ENCODE results near the gene UBL3. TPM values are rescaled to one million over a fixed set of nuclear protein-coding genes. Genes with fewer than 3 reads are reported as not detected.

UBL3 gene
- total RNA-seq, 1 experiment from 2014 or later = 19.0 TPM

GRCh38 chr13:29858231-29858630 is 7.8 kb upstream of the UBL3 start:
- no peaks in the 10 kb centered on the region; the same call in 1 of the 2 replicates for H3K27me3 Mint-ChIP-seq (ENCODE audit: low read depth)
- Histone ChIP-seq H3K9ac (ENCODE audit: extremely low read depth, insufficient read length, low read length) (no peak overlapping the region), H2BK20ac (ENCODE audit: low read depth, low read length, poor library complexity, severe bottlenecking) (no peak overlapping the region), H3K79me1 (ENCODE audit: insufficient read depth, low read depth, low read length, poor library complexity, severe bottlenecking) (no peaks in the 10 kb centered on the region), H3K79me2 (ENCODE audit: insufficient read depth, low read length) (no peaks in the 10 kb centered on the region), H3K9me3 (ENCODE audit: control insufficient read depth, low read depth, low read length) (no peaks in the 10 kb centered on the region), H4K5ac (ENCODE audit: insufficient read length, low read depth, low read length) (no peak overlapping the region), H2BK120ac (ENCODE audit: low read depth, low read length, poor library complexity, severe bottlenecking) (no peak overlapping the region), H2BK5ac (ENCODE audit: insufficient read length, low read length) (no peak overlapping the region), H2BK15ac (ENCODE audit: low read depth, low read length) (no peak overlapping the region), H3K18ac (ENCODE audit: insufficient read length, low read depth, low read length) (no peak overlapping the region), H3K14ac (ENCODE audit: insufficient read depth, low read length) (no peak overlapping the region), H4K8ac (replicated peaks; ENCODE audit: insufficient read length, low read depth, low read length) (no peak overlapping the region), H3K23ac (ENCODE audit: insufficient read length, low read depth, low read length) (no peak overlapping the region), H3K23me2 (ENCODE audit: insufficient read length, low read depth, low read length, poor library complexity, severe bottlenecking) (no peaks in the 10 kb centered on the region), H4K20me1 (ENCODE audit: control insufficient read depth, insufficient read depth, insufficient read length) (no peaks in the 10 kb centered on the region), H3K4me1 (ENCODE audit: insufficient read depth, low read length) (no peaks in the 10 kb centered on the region), H2BK12ac (ENCODE audit: insufficient read length, low read depth, low read length) (no peak overlapping the region), H3K4me2 (ENCODE audit: insufficient read depth, insufficient read length, low read length) (no peak overlapping the region), H3K56ac (ENCODE audit: insufficient read length, low read depth, low read length) (no peak overlapping the region), H3K27me3 (ENCODE audit: insufficient read depth, low read length) (no peaks in the 10 kb centered on the region), H4K91ac (ENCODE audit: insufficient read length, low read depth, low read length) (no peak overlapping the region), H3K27ac (ENCODE audit: insufficient read length, low read depth, low read length) (no peak overlapping the region), H2AFZ (ENCODE audit: low read length) (no peak overlapping the region), H3T11ph (ENCODE audit: low read length) (no peak overlapping the region), H2AK5ac (ENCODE audit: insufficient read length, low read length) (no peak overlapping the region), H3K4ac (ENCODE audit: low read depth, low read length) (no peak overlapping the region)
- no peaks in the 10 kb centered on the region for H3K36me3 Mint-ChIP-seq (ENCODE audit: insufficient read depth in 1 of 3, low read depth in 3 of 3)
- H3K27ac Mint-ChIP-seq = no peak overlapping the region
- no peak for DNase-seq
- no peak for TF ChIP-seq CTCF (conservative IDR thresholded peaks at IDR 0.05)
- no peaks in the 10 kb centered on the region for H3K9me3 Mint-ChIP-seq
- no CpG with 5 or more reads among the region's 1 CpG for WGBS (ENCODE audit: extremely low coverage, insufficient read length, low lambda C conversion rate)
- H3K4me1 Mint-ChIP-seq = peaks cover 3 to 4% of the 10 kb centered on the region in 2 experiments; a peak in 2 of 4 replicates
- H3K4me3 Mint-ChIP-seq = no peak overlapping the region
